ENCODE measurements around the gene PLCL1.

PLCL1 gene

GRCh38 chr2:197804049-197804757 is at the start of gene PLCL1:
Gene PLCL1 (plus strand): TSS chr2:197804593.
- peak within 1 kb of the TSS; percentile 67 for H3K4me3 ChIP-seq (ENCODE audit: low read depth, low read length)
- TF ChIP-seq CTCF (IDR thresholded peaks at IDR 0.05; ENCODE audit: borderline replicate concordance, insufficient read depth, low read depth, low read length) = no peak

- TF ChIP-seq CTCF (IDR thresholded peaks at IDR 0.05; ENCODE audit: borderline replicate concordance, insufficient read depth, low read depth, low read length) = no peak
- H3K4me3 ChIP-seq (ENCODE audit: low read depth, low read length) = no peak overlapping the region
Measured at GRCh38 chr2:197759013-197759412, 45.4 kb upstream of the PLCL1 start.

- no peak overlapping the region for H3K4me3 ChIP-seq (ENCODE audit: low read depth, low read length)
- no peak for TF ChIP-seq CTCF (IDR thresholded peaks at IDR 0.05; ENCODE audit: borderline replicate concordance, insufficient read depth, low read depth, low read length)
Measured at GRCh38 chr2:197759625-197760292, 44.6 kb upstream of the PLCL1 start.

- no peak for TF ChIP-seq CTCF (IDR thresholded peaks at IDR 0.05; ENCODE audit: borderline replicate concordance, insufficient read depth, low read depth, low read length)
- no peak overlapping the region for H3K4me3 ChIP-seq (ENCODE audit: low read depth, low read length)
Measured at GRCh38 chr2:197760293-197760657, 44.1 kb upstream of the PLCL1 start.

GRCh38 chr2:197777823-197778407 is 26.5 kb upstream of the PLCL1 start:
- peak; percentile 20; the same call in 1 of the 2 replicates for TF ChIP-seq CTCF (IDR thresholded peaks at IDR 0.05; ENCODE audit: borderline replicate concordance, insufficient read depth, low read depth, low read length)
- H3K4me3 ChIP-seq (ENCODE audit: low read depth, low read length) = no peak overlapping the region

GRCh38 chr2:197779261-197779660 is 25.1 kb upstream of the PLCL1 start:
- H3K4me3 ChIP-seq (ENCODE audit: low read depth, low read length) = no peak overlapping the region
- no peak for TF ChIP-seq CTCF (IDR thresholded peaks at IDR 0.05; ENCODE audit: borderline replicate concordance, insufficient read depth, low read depth, low read length)
